DND-41 (cell line): Measurements from ENCODE around the gene SVIL.

Source experiments
- CTCF ChIP-seq: IDR thresholded peaks from 2 replicates; pipeline ENCODE4 v1.5.1; 2012; ENCODE audit warnings: borderline replicate concordance, low read length, moderate library complexity, mild to moderate bottlenecking; ENCODE audit not compliant: poor library complexity, severe bottlenecking; ENCODE audit errors: extremely low read depth
- EZH2 ChIP-seq: IDR thresholded peaks from 3 replicates; pipeline ENCODE4 v1.6.1; 2012; ENCODE audit warnings: borderline replicate concordance, low read depth, mild to moderate bottlenecking, moderate library complexity, low read length, inconsistent platforms; ENCODE audit not compliant: severe bottlenecking

DNA sequence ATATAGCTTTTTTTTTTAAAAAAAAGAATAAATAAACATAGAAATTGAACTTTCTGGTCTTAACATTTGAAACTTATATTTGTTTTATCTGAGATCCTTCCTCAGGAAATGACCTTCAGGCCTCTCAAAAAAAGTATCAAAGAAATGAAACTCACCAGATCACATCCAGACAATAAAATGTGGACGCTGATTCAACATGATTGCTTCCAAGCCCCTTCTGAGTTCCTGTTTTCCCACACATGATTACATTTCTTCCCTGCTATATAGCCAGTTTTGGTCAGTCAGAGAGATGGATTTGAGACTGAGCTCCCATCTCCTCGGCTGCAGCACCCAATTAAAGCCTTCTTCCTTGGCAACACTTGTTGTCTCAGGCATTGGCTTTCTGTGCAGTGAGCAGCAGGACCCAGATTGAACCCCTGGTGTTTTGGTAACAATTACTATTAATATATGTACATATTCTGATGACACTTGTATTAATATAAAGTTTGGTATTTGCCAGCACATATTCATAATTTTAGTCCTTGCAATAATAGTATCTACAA lies 21.8 kb upstream of the SVIL start:
- no peak for TF ChIP-seq CTCF
- no peak for TF ChIP-seq EZH2
